Measurements from ENCODE around the gene SEPHS2. TPM values are rescaled to one million over a fixed set of nuclear protein-coding genes. Genes with fewer than 3 reads are reported as not detected.

SEPHS2 gene
- polyA plus RNA-seq, 1 donor from 2014 or later = 9.8 TPM

GRCh38 chr16:30470632-30470995 is 24.9 kb upstream of the SEPHS2 start:
- Histone ChIP-seq H3K9me3 (ENCODE audit: low read length) (no peaks in the 10 kb centered on the region), H3K79me2 (replicated peaks; ENCODE audit: insufficient read depth, low read length) (no peaks in the 10 kb centered on the region), H3K4me3 (ENCODE audit: low read length) (no peak overlapping the region), H3K9me2 (ENCODE audit: insufficient read depth, low read length) (no peaks in the 10 kb centered on the region), H3K4me2 (ENCODE audit: low read length) (no peak overlapping the region), H4K20me1 (ENCODE audit: insufficient read depth) (no peaks in the 10 kb centered on the region), H3K27me3 (ENCODE audit: insufficient read depth, low read depth, low read length) (no peaks in the 10 kb centered on the region), H3K36me3 (ENCODE audit: insufficient read depth, low read length) (no peaks in the 10 kb centered on the region), H3F3A (ENCODE audit: insufficient read depth, low read length, poor library complexity, severe bottlenecking) (no peaks in the 10 kb centered on the region), H2AFZ (ENCODE audit: low read depth, low read length) (no peak overlapping the region), H3K9ac (ENCODE audit: low read length) (no peak overlapping the region), H3K27ac (ENCODE audit: low read length) (no peak overlapping the region)
- TF ChIP-seq POLR2AphosphoS5 (IDR thresholded peaks at IDR 0.05) (no peak), REST (IDR thresholded peaks at IDR 0.05; ENCODE audit: borderline replicate concordance) (no peak)

- no peaks in the 10 kb centered on the region for H3K9me2 ChIP-seq (ENCODE audit: insufficient read depth, low read length)
- H4K20me1 ChIP-seq (ENCODE audit: insufficient read depth) = no peaks in the 10 kb centered on the region
- H3K9ac ChIP-seq (ENCODE audit: low read length) = no peak overlapping the region
- H3K4me2 ChIP-seq (ENCODE audit: low read length) = no peak overlapping the region
- no peak overlapping the region for H2AFZ ChIP-seq (ENCODE audit: low read depth, low read length)
- H3K9me3 ChIP-seq (ENCODE audit: low read length) = no peaks in the 10 kb centered on the region
- no peaks in the 10 kb centered on the region for H3F3A ChIP-seq (ENCODE audit: insufficient read depth, low read length, poor library complexity, severe bottlenecking)
- TF ChIP-seq REST (IDR thresholded peaks at IDR 0.05; ENCODE audit: borderline replicate concordance) (no peak), RAD21 (conservative IDR thresholded peaks at IDR 0.05) (no peak), EP300 (conservative IDR thresholded peaks at IDR 0.05; ENCODE audit: poor library complexity, severe bottlenecking) (no peak)
- H3K79me2 ChIP-seq (replicated peaks; ENCODE audit: insufficient read depth, low read length) = no peaks in the 10 kb centered on the region
- no peak overlapping the region for H3K4me3 ChIP-seq (ENCODE audit: low read length)
- H3K27me3 ChIP-seq (ENCODE audit: insufficient read depth, low read depth, low read length) = no peaks in the 10 kb centered on the region
- no peaks in the 10 kb centered on the region for H3K36me3 ChIP-seq (ENCODE audit: insufficient read depth, low read length)
- H3K27ac ChIP-seq (ENCODE audit: low read length) = no peak overlapping the region
Measured at GRCh38 chr16:30470170-30470512, 24.5 kb upstream of the SEPHS2 start.

- no peak overlapping the region for H3K4me2 ChIP-seq (ENCODE audit: low read length)
- H3K79me2 ChIP-seq (replicated peaks; ENCODE audit: insufficient read depth, low read length) = no peaks in the 10 kb centered on the region
- H3K4me3 ChIP-seq (ENCODE audit: low read length) = no peak overlapping the region
- no peaks in the 10 kb centered on the region for H3F3A ChIP-seq (ENCODE audit: insufficient read depth, low read length, poor library complexity, severe bottlenecking)
- no peaks in the 10 kb centered on the region for H3K9me2 ChIP-seq (ENCODE audit: insufficient read depth, low read length)
- H4K20me1 ChIP-seq (ENCODE audit: insufficient read depth) = no peaks in the 10 kb centered on the region
- no peaks in the 10 kb centered on the region for H3K27me3 ChIP-seq (ENCODE audit: insufficient read depth, low read depth, low read length)
- H3K9me3 ChIP-seq (ENCODE audit: low read length) = no peaks in the 10 kb centered on the region
- H2AFZ ChIP-seq (ENCODE audit: low read depth, low read length) = no peak overlapping the region
- TF ChIP-seq EZH2 (IDR thresholded peaks at IDR 0.05; ENCODE audit: borderline replicate concordance, insufficient read depth, low read length, poor library complexity, severe bottlenecking) (no peak), REST (IDR thresholded peaks at IDR 0.05; ENCODE audit: borderline replicate concordance) (no peak), CTCF (IDR thresholded peaks at IDR 0.05; ENCODE audit: poor library complexity, severe bottlenecking) (no peak), EP300 (conservative IDR thresholded peaks at IDR 0.05; ENCODE audit: poor library complexity, severe bottlenecking) (no peak), RAD21 (conservative IDR thresholded peaks at IDR 0.05) (no peak), POLR2AphosphoS5 (IDR thresholded peaks at IDR 0.05) (no peak), TAF1 (IDR thresholded peaks at IDR 0.05; ENCODE audit: low read depth) (no peak), MXI1 (conservative IDR thresholded peaks at IDR 0.05; ENCODE audit: poor library complexity, severe bottlenecking) (no peak), SMC3 (conservative IDR thresholded peaks at IDR 0.05; ENCODE audit: poor library complexity) (no peak)
- no peak overlapping the region for H3K9ac ChIP-seq (ENCODE audit: low read length)
- no peak overlapping the region for H3K27ac ChIP-seq (ENCODE audit: low read length)
- H3K36me3 ChIP-seq (ENCODE audit: insufficient read depth, low read length) = no peaks in the 10 kb centered on the region
Measured at GRCh38 chr16:30464078-30464477, 18.4 kb upstream of the SEPHS2 start.
